Hypothalamus (tissue), 51 donors: ENCODE results near the gene COL13A1.

Experiments used
- DNase-seq, 51 donors: peaks; one replicate each; lab custom pipeline; 2025; lab: John Stamatoyannopoulos, UW

COL13A1 gene

DNA sequence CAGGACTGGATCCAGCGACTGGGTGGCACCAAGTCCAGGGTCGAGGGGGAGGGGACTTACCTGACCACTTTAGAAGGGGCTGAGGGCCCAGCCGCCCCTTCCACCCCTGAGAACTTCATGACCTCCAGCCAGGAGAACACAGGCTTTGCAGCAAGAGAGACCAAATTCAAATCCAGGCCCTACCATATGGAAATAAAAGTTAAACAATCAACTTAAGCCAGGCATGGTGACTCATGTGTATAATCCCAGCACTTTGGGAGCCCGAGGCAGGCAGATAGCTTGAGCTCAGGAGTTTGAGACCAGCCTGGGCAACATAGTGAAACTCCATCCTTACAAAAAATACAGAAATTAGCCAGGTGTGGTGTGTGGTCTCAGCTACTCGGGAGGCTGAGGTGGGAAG, 61.9 kb downstream of the COL13A1 start:
- DNase-seq = no peak

DNA sequence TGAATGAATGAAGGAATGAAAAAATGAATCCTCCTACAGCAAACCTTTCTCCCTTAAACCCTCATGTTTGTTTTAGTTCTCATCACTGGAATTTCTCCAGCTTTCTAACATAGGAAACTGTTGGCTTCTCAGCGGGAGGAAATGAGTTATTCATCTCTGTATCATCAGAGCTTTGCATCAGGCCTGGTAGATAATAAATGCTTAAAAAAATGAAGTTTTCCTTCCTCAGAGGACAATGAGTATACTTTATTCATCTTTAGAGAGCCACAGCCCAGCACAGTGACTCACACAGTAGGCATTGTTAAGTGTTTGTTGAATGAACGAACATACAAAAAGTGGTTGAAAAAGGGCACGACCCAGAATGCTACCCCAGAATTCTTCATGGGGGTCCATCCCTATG, 62.6 kb downstream of the COL13A1 start:
- DNase-seq = no peak

DNA sequence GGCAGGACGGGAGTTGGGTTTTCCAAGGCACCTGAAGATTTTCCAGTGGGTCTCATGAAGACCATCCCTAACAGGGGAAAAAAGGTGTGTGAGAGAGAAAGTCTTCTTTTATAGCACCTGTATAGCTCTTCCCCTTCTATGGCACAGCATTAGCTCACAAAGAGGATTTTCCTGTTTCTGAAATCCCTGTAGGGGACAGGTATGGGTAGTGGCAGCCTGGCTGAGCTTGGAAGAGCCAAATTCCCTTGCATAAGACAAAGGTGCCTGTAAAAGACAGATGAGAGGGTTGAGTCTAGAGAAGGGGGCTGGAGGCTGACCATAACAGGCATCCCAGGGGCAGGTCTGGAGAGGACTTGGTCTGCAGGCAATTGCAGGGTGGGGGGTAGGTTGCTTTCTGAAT, 63.7 kb downstream of the COL13A1 start:
- DNase-seq = no peak

DNA sequence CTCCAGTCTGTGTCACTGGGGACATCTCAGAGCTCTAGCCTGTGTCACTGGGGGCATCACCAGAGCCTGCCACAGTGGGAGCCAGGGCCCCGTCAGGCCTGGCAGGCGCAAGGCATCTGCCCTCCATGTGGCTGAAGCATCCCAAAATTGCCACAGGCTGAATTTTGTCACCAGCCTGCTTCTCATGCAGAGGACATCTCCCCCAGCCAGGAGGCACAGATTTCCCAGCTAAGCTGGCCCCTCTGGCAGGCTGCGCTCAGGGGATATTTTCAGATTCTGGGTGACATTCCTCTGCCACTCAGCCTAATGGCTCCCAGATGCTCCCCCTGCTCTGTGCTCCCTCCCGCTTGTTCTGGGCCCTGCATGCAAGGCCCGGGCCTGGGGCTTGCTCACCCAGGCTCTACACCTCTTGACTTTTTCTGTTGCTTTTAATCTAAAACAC, 64.6 kb downstream of the COL13A1 start:
- DNase-seq = no peak

DNA sequence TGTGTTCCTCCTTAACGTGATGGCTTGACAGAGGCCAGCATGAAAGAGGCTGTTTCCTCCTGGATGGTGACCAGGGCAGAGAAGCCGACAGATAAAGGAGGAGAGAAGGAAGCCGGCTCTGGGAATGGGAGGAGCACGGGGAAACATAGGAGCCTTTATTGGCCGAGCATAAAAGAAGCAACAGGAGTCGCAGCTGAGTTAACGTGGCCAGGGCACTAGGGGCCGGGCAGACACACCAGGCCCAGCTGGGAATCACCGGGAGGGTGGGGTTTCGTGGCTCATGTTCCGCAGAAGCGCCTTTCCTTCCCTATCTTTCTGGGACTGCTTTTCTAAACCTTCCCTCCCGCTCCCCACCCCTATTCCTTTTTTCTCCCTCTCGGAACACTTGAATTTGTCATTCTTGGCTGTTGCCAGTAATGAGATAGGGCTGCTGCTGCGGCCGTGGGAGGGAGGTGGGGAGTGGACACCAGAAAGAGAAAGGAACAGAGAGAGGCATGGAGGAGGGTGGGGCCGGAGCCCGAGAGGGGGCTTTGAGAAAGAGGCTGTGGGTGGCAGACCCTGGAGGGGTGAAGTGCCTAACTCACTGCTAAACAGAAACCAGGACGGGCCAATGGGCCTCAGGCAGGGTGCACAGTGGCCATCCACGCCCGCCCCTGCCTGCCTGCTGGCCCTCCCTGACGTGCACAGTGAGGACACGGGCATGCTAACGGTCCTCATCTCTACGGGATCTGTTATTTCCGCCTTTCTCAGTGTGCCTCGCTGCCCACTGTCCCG, 65.2 kb downstream of the COL13A1 start:
- peak in 9 of 51 donors; percentile 5 to 37 (median 14) for DNase-seq

DNA sequence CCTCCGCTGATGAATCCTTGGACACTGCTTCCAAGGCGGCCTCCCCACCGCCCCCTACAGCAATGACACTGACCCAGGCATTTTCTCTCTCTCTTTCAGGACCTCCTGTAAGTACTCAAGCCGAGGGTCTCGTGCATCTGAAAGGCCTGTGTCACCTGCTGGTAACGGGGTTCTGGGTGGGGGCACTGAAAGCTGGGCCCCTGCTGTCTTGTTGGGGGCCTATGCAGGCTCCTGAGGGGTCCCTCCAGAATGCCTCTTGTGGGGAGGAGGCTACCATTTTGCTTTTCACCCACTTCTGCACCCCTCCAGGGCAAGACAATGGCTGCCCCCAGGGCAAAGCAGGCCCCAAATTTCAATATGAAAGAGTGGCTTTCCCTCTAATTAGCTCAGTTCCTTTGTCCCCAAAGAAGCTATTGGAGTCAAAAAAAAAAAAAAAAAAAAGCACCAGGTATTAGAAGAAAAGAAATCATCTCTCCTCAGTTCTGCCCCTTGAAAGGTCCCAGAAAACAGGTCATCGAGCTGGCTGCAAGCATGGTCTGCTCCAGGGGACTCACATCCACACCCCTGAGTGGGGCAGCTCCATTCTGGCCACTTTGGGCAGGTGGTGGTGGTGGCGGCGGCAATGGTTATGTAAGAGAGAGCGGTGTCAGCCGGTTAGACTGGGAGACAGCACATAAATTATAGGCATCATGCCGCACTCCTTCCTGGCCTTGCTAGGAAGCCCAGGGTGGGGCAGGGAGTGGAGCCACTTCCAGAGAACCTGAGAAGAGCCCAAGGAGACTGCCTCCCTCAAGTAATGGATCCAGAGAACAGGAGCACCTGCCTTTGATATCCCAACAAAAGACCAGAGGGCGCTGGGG, 66.2 kb downstream of the COL13A1 start:
- DNase-seq = no peak

DNA sequence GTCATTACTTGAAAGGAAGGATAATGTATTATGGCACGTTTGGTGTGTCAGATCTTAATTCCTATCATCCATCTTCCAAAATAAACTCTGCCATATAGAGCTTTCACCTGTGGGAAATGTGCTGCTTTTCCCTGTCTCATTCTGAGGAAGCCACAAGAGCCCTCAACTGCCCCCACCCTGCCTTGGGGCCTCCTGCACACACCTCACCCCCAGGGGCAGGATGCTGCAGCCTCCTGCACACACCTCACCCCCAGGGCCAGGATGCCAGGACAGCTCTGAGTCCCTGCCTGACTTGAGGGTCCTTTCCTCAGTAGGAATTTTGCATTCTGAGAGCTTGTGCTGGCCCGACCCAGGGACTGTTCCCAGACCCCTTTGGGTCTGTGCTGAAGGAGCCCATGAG, 67.1 kb downstream of the COL13A1 start:
- no peak for DNase-seq

DNA sequence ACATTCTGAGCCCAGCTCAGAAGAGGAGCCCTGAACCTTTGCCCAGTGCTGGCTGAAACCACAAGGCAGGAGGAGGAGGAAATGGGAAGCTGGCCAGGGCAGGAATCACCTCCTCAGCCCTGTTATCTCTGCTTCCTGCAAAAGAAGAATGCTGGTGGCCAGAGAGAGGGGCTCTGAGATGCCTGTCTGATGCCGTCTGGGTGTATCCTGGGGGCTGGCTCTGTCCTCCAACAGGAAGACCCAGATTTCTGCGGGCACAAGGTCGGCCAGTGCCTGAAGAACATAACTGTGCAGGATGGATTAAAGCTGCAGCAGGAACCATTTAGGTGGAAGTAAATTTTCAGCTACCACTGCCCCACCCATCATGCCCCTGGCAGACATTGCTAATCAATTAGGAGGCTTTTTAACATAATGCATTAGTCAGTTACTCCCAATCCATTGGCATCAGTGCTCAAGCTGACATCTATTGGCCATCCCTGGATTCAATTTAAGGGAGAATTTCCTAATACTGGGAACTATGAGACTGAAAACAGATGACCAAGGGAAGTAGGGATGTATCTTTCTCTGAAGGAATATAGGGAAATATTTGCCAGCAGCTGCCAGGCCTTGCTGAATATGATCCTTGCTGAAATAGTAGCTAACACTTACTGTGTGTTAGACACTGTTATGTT, 67.7 kb downstream of the COL13A1 start:
- DNase-seq = no peak

DNA sequence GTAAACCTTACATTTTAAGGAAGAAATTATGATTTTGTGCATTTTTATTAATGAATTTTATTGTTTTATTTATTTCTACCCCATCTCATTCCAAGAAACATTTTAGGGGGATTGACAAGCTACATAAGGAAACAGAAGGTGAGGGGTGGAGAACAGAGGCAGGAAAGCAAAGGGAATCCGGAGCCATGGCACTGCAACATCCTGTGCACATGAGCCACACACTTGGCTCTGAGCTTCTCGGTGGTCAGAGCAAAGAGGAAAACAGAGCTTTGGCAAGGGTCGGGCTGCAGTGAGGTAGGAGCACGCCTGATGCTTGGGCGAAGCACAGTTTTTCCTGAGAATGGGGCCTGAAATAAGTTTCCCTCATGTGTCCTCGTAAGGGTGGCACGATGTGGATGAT, 68.9 kb downstream of the COL13A1 start:
- DNase-seq = no peak

DNA sequence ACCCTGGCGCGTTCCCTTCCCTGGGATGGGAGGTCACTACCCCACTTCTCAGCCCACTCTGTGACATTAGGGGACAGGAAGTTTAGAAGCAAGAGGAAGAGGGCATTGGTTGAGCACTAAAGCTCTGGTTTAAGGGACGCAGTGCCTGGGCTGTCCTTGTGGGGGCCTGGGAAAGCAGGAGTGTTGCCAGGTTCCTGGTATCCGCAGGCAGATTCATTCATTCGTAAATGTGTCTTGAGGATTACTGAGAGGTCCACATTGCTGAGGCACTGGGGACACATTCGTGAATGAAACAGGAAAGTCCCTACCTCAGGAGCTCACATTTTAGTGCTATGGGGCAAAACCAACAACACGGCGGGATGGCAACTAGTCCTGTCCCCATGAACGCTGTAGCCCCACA, 69.4 kb downstream of the COL13A1 start:
- no peak for DNase-seq

DNA sequence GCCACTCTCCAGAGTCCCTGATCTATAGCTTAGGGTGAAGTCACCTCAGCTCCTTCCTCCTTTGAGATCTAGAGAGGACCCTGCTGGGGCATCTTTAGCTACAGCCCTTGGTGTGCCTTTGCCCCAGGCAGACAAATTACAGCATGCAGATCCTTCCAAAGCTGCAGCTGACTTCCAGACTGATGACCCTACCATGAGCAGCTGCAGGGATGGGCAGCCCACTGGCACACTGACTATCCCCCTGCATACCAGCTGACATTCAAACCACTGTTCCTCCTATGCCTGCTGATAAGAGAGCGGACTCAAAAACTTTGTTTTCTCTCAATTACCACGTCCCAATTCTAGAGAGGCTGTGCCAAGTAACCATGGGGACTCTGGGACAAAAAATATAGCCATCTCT, 70.6 kb downstream of the COL13A1 start:
- DNase-seq = no peak

DNA sequence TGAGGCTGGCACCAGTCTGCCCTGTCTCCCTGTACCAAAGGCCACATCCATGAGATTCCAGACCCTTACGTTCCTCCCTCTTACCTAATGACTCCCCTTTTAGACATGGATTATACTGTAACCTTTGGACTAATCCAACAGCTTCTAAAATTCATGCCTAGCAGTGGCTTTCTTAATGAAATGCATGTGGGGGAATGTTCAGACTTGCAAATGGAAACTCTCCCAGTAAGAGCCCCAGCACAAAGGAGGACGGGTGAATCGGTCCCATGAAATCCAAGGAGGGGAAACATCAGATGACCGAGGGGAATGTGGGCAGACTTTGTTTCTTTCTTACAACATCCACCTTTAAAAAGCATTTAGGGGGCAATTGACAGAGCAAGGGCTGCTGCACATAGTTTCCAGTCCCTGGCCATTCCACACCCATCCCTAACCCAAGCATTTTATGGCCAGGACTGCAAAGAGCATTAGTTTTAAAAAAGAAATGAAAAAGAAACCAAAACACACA, 71.5 kb downstream of the COL13A1 start:
- no peak for DNase-seq

DNA sequence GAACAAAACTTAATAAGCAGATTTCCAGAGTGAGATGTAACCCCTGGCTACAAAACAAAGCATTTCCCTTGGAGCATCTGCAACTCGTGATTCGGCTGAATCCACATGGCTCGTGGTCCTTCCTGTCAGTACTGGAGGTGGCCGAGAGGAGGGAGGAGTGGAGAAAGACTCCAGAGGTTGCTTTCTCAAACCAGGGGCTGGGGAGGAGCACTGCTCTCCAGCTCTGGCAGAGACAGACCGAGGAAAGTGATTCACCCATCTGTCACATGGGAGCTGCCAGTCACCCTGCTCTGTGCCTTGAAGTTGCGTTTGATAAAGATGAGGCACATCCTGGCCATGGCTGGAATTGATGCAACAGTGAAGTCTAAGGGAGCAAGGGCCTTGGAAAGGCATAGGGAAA, 72.7 kb downstream of the COL13A1 start:
- no peak for DNase-seq

DNA sequence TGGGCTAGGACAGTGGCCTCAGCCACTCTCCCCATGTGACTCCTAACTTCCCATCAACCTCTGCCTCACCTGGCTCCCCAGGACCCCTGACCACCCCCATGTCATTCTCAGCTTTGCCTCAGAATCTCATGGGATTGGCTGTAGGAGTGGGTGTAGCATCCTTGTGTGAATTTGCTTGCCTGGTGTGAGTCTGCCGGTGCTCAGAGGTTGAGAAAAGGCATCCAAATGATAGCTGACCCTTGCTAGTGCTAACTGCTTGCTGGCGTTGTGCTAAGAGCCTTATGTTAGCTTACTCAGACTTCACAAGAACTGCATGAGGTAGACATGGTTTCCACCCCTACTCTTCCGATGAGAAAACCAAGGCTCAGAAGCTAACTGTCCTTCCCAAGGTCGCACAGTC, 74.2 kb downstream of the COL13A1 start:
- DNase-seq = no peak

DNA sequence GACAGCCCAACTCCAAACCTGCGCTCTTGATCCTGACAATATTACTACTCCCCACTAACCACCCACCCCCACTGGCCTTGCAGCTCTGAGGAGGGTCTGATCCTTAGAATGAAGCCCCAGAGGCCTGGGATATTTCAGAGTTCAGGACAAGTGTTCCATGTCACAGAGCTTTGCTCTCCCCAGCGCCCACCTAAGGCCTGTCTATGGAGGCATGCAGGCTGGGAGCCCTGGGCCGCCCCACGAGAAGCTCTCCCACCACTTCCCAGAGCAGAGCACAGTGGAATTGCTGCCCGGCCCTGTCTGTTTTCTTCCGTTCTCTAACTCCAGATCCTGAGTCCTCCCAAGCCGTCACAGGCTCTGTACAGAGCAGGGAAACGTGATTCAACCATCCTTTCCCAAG, 74.6 kb downstream of the COL13A1 start:
- DNase-seq = no peak

DNA sequence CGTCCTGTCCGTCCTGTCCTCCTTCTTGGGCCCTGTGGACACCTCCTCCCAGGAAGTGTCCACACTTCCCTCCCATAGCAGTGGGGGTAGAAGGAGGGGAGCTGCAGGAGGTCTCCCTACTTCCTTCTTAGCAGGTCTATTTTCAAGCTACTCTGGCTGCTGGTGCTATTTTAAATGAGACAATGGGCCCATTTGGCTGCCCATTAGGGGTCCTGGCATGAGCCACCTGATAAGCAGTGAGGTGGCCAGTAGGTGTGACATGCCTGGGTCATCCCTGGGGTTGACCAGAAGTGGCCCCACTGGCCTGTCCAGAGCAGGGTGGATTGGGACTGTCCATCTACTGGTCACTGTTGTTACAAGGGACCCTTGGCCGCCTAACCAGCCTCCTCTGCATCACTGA, 75.2 kb downstream of the COL13A1 start:
- DNase-seq = no peak

DNA sequence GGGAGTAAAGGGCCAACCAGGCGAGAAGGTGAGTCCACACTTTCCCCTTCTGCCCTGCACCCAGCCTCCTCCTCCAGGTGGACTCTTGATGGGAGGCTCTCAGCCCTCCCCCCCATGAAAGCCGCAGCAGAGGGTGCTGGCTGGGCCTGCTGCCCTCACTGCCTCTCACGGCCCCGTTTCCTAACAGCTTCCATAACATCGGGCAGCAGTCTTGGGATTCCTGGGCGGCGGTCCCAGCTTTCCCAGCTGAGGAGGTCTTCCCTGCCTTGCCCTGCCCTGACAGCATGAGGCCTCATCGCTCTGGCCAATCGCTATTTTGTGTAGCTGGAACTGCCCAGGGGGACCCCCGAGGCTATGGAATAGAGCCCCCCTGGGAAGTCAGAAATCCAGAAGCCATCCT, 76.3 kb downstream of the COL13A1 start:
- DNase-seq = no peak

DNA sequence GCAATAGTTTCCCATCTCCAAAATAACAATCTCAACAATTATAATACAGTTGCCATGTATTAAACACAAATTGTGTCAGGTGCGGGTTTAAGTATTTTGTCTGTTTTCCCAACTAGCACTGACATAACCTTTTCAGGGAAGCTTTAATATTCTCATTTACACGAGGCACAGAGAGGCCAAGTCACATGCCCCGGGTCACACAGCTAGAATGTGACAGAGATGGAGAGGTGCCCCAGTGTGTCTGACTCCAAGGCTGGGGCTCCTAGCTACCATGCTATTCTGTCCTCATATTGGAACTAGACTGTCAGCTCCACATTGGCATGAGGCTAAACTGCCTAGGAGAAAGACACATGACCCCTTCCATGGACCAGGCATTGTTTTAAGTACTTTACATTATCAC, 77.2 kb downstream of the COL13A1 start:
- no peak for DNase-seq

DNA sequence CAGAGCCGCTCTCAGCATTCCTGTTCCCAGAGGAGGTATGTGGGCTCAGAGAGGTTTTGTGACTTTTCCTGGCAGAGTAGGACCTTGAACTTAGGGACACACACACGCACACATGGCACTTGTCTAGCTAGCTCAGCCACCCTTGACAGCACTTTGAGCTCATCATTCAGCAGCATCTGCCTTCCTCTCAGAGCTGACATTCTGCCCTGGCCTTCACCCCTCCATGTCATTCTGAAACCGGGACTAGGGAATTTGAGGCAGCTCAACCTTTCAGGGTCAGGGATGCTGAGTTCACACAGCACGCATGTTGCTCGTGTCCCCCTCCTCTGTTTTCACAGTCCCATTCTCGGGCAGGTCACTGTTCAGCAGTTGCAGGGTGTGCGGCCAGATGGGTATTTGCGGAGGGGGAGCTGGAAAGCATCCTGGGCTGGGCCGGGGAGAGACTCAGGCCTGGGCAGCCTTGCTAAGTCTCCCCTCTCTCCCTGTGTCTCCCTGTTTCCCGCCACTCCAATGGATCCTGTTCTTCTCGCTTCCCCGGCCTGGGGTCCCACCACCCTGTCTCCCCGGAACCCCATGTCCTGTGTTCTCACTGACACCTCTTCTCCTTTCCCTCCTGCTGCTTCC, 78.0 kb downstream of the COL13A1 start:
- no peak for DNase-seq

DNA sequence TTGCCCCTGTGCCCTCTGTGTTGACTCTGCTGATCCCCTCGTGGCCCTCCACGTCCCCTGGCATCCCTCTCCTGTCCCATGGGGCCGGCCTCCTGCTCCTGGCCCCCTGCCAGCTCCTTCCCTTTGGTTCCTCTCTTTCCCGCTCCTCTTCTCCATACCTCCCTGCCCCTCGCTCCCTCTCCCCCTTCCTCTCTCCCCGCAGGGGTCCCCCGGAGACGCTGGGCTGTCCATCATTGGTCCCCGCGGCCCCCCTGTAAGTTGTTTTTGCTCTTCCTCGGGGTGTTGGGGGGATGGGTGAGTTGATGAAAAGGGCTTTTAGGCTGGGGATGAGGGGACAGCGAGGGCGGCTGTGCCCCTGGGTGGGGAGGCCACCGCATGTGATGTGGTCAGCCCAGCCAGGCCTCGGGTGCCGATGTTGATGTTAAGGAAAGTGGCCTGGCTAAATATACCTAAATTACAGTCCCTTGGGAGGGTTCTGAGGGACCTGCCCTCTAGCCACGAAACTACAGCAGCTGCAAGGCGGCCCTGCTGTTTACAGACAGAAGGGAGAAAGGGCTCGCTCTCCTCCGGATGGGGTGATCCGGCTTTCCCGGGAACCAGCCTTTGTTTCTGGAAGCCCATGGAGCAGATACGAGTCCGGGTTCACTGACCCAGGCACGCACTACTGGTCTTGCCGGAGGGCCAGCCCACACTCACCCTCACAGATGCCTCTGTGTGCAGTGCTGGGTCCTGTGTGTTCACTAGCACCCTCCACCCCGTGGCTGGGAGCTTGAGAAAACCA, 78.8 kb downstream of the COL13A1 start:
- DNase-seq = no peak
